ENCODE results near the gene GNG14.

DNA sequence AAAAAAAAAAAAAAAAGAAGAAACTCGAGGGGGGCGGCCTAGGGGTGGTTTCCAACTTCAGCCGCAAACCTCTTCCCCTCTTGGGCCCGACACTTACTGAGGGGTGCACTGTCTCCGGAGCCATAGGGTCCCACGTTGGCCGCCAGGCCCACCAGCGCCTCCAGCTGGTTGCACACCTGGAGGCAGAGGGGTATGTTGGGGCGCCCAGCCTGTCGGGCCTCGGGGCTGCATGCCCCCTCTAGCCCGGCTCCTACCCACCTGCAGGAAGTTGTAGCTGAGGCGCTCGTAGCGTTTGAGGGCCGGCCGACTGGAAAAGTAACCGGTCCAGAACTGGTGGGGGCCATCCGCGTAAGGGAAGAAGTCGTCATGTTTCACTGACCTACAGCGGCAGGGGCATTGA is 29.8 kb upstream of the GNG14 start:
- TF ChIP-seq, protein P1, sequence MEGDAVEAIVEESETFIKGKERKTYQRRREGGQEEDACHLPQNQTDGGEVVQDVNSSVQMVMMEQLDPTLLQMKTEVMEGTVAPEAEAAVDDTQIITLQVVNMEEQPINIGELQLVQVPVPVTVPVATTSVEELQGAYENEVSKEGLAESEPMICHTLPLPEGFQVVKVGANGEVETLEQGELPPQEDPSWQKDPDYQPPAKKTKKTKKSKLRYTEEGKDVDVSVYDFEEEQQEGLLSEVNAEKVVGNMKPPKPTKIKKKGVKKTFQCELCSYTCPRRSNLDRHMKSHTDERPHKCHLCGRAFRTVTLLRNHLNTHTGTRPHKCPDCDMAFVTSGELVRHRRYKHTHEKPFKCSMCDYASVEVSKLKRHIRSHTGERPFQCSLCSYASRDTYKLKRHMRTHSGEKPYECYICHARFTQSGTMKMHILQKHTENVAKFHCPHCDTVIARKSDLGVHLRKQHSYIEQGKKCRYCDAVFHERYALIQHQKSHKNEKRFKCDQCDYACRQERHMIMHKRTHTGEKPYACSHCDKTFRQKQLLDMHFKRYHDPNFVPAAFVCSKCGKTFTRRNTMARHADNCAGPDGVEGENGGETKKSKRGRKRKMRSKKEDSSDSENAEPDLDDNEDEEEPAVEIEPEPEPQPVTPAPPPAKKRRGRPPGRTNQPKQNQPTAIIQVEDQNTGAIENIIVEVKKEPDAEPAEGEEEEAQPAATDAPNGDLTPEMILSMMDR (IDR thresholded peaks at IDR 0.05), result no peak
- no peak for TF ChIP-seq EZH2 (IDR thresholded peaks at IDR 0.05; ENCODE audit: borderline replicate concordance, insufficient read depth, low read depth, low read length, poor library complexity, severe bottlenecking)

Measured in B cell (primary cell).